ENCODE measurements around the gene IFT122. TPM values are rescaled to one million over a fixed set of nuclear protein-coding genes. Genes with fewer than 3 reads are reported as not detected.
A peak's percentile ranks its signal among the peaks of the same experiment; 100 is the strongest.

IFT122 gene
- total RNA-seq, 1 donor from 2014 or later, result 17.7 TPM

DNA sequence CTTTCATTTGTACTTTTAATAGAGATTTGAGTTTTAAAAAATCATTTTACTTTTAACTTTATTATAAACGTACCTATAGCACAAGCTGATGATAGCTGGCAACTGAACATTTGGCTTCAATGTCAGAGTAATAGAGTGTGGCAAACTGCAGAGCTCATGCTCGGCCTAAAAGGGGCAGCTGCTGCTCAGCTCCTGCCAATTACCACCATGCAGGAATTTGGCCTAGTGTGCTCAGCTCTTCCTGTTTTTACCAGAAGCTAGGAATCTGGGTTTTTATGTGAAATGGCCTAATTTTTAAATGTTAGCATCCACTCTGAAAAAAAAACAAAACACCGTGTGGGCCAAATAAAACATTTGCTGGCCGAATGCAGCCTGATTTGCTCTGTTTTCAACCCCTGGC is 1.8 kb downstream of the IFT122 start:
- no peak overlapping the region for H3K27ac Mint-ChIP-seq (ENCODE audit: unreplicated experiment)
- H3K9ac ChIP-seq (ENCODE audit: low read length), result peak overlapping the region; percentile 23
- peaks cover 6% of the 10 kb centered on the region for H4K20me1 ChIP-seq (ENCODE audit: insufficient read depth, low read length)
- peaks cover 40% of the 10 kb centered on the region for H3K79me2 ChIP-seq (ENCODE audit: insufficient read depth, low read length)
- peaks cover 18% of the 10 kb centered on the region for H3K4me1 ChIP-seq (ENCODE audit: insufficient read depth, low read length)
- H3K27ac ChIP-seq (ENCODE audit: low read depth, low read length), result peak overlapping the region; percentile 8
- peaks cover 24% of the 10 kb centered on the region for H3K4me1 Mint-ChIP-seq (ENCODE audit: low read depth, unreplicated experiment)
- no peaks in the 10 kb centered on the region for H3K27me3 ChIP-seq (ENCODE audit: insufficient read depth, low read length)
- H3K36me3 ChIP-seq (ENCODE audit: insufficient read depth, low read length), result peaks cover 9% of the 10 kb centered on the region
- no peaks in the 10 kb centered on the region for H3K9me3 Mint-ChIP-seq (ENCODE audit: unreplicated experiment)
- H3K4me3 Mint-ChIP-seq (ENCODE audit: unreplicated experiment), result peak overlapping the region; percentile 100
- no peak overlapping the region for H3K4me3 ChIP-seq (ENCODE audit: insufficient read depth, low read depth, low read length)
- FAIRE-seq (no peak), DNase-seq (ENCODE audit: low read depth) (peak; percentile 54)
- H2AFZ ChIP-seq (ENCODE audit: low read depth, low read length), result peak overlapping the region; percentile 37
- H3K9me3 ChIP-seq (ENCODE audit: insufficient read depth, low read depth, low read length), result no peaks in the 10 kb centered on the region
- H3K27me3 Mint-ChIP-seq (ENCODE audit: low read depth, unreplicated experiment), result no peaks in the 10 kb centered on the region
- no peak for TF ChIP-seq EZH2 (IDR thresholded peaks at IDR 0.05; ENCODE audit: insufficient read depth, low read length)
- TF ChIP-seq CTCF (IDR thresholded peaks at IDR 0.05; ENCODE audit: insufficient read depth, low read depth, low read length), result no peak
- H3K36me3 Mint-ChIP-seq (ENCODE audit: low read depth, unreplicated experiment), result no peaks in the 10 kb centered on the region
- H3K4me2 ChIP-seq (ENCODE audit: low read length), result peak overlapping the region; percentile 87

DNA sequence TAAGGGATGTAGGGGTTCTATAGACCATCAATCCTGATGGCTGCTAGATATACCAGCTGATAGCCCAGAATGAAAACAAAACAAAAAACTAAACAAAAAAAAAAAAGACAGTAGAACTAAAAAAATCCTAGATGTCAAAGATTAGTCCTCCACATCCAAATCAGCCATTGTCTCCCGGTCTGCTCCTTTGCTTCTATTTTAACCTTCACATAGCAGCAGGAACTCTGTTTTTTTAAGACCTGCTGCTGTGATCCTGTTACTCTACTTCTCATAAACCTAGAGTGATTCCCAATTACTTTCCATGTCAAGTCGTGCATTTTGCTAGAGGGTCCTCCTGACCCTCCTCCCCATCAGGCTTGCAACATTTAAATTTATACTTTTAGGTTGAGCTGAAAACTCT is 2.5 kb downstream of the IFT122 start:
- peaks cover 18% of the 10 kb centered on the region for H3K4me1 ChIP-seq (ENCODE audit: insufficient read depth, low read length)
- no peak overlapping the region for H3K9ac ChIP-seq (ENCODE audit: low read length)
- H3K79me2 ChIP-seq (ENCODE audit: insufficient read depth, low read length), result peaks cover 38% of the 10 kb centered on the region
- no peaks in the 10 kb centered on the region for H3K9me3 Mint-ChIP-seq (ENCODE audit: unreplicated experiment)
- no peak overlapping the region for H3K27ac ChIP-seq (ENCODE audit: low read depth, low read length)
- DNase-seq (ENCODE audit: low read depth) (no peak), FAIRE-seq (no peak)
- peaks cover 26% of the 10 kb centered on the region for H3K4me1 Mint-ChIP-seq (ENCODE audit: low read depth, unreplicated experiment)
- H3K27ac Mint-ChIP-seq (ENCODE audit: unreplicated experiment), result no peak overlapping the region
- no peak overlapping the region for H3K4me2 ChIP-seq (ENCODE audit: low read length)
- no peak overlapping the region for H2AFZ ChIP-seq (ENCODE audit: low read depth, low read length)
- no peaks in the 10 kb centered on the region for H3K27me3 Mint-ChIP-seq (ENCODE audit: low read depth, unreplicated experiment)
- TF ChIP-seq EZH2 (IDR thresholded peaks at IDR 0.05; ENCODE audit: insufficient read depth, low read length) (no peak), CTCF (IDR thresholded peaks at IDR 0.05; ENCODE audit: insufficient read depth, low read depth, low read length) (no peak)
- H3K36me3 ChIP-seq (ENCODE audit: insufficient read depth, low read length), result peaks cover 3% of the 10 kb centered on the region
- no peaks in the 10 kb centered on the region for H3K27me3 ChIP-seq (ENCODE audit: insufficient read depth, low read length)
- H4K20me1 ChIP-seq (ENCODE audit: insufficient read depth, low read length), result peaks cover 4% of the 10 kb centered on the region
- H3K9me3 ChIP-seq (ENCODE audit: insufficient read depth, low read depth, low read length), result no peaks in the 10 kb centered on the region
- H3K36me3 Mint-ChIP-seq (ENCODE audit: low read depth, unreplicated experiment), result no peaks in the 10 kb centered on the region
- no peak overlapping the region for H3K4me3 Mint-ChIP-seq (ENCODE audit: unreplicated experiment)
- no peak overlapping the region for H3K4me3 ChIP-seq (ENCODE audit: insufficient read depth, low read depth, low read length)

DNA sequence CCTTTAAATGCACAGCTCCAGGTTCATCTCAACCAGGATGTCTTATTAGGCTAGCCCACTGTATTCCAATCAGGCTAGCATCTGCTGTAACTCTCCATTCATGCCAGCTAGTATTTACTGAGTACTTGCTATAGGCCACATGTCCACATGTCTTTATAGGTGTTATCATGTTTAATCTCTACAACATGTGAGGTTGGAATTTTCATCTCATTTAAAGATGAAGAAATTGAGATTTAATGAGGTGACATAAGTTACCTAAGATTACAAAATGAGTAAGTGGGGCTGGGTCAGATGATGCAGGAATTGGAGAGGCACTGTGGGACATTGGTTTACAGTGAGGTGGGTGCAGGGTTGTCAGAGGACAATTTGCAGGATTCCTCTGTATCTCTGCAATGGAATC is 2.9 kb downstream of the IFT122 start:
- H3K9me3 Mint-ChIP-seq (ENCODE audit: unreplicated experiment), result no peaks in the 10 kb centered on the region
- no peak overlapping the region for H3K4me3 Mint-ChIP-seq (ENCODE audit: unreplicated experiment)
- no peak for TF ChIP-seq EZH2 (IDR thresholded peaks at IDR 0.05; ENCODE audit: insufficient read depth, low read length)
- TF ChIP-seq CTCF (IDR thresholded peaks at IDR 0.05; ENCODE audit: insufficient read depth, low read depth, low read length), result no peak
- H3K27me3 ChIP-seq (ENCODE audit: insufficient read depth, low read length), result no peaks in the 10 kb centered on the region
- no peak overlapping the region for H3K4me2 ChIP-seq (ENCODE audit: low read length)
- H2AFZ ChIP-seq (ENCODE audit: low read depth, low read length), result no peak overlapping the region
- peaks cover 35% of the 10 kb centered on the region for H3K79me2 ChIP-seq (ENCODE audit: insufficient read depth, low read length)
- no peak overlapping the region for H3K27ac Mint-ChIP-seq (ENCODE audit: unreplicated experiment)
- DNase-seq (ENCODE audit: low read depth) (no peak), FAIRE-seq (no peak)
- H3K27me3 Mint-ChIP-seq (ENCODE audit: low read depth, unreplicated experiment), result no peaks in the 10 kb centered on the region
- peaks cover 18% of the 10 kb centered on the region for H3K4me1 ChIP-seq (ENCODE audit: insufficient read depth, low read length)
- H3K36me3 Mint-ChIP-seq (ENCODE audit: low read depth, unreplicated experiment), result no peaks in the 10 kb centered on the region
- H3K9ac ChIP-seq (ENCODE audit: low read length), result no peak overlapping the region
- no peaks in the 10 kb centered on the region for H3K36me3 ChIP-seq (ENCODE audit: insufficient read depth, low read length)
- H3K27ac ChIP-seq (ENCODE audit: low read depth, low read length), result no peak overlapping the region
- H3K4me1 Mint-ChIP-seq (ENCODE audit: low read depth, unreplicated experiment), result peaks cover 26% of the 10 kb centered on the region
- no peak overlapping the region for H3K4me3 ChIP-seq (ENCODE audit: insufficient read depth, low read depth, low read length)
- H4K20me1 ChIP-seq (ENCODE audit: insufficient read depth, low read length), result peaks cover 4% of the 10 kb centered on the region
- H3K9me3 ChIP-seq (ENCODE audit: insufficient read depth, low read depth, low read length), result no peaks in the 10 kb centered on the region
